Liver (tissue), 9 donors: ENCODE results near the gene MAPK1. TPM values are rescaled to one million over a fixed set of nuclear protein-coding genes. Genes with fewer than 3 reads are reported as not detected.

ENCODE experiments used
- DNase-seq: peaks from one replicate; pipeline ENCODE4 v3.0.0-alpha.2; 2017; ENCODE audit warnings: low spot score
- H3K27ac ChIP-seq, 2 donors: one replicate each; pipeline ENCODE4 v1.7.0; 2013; ENCODE audit warnings: inconsistent platforms in 2 of 2, low read length in 2 of 2, control low read depth in 1 of 2, low read depth in 1 of 2, mild to moderate bottlenecking in 1 of 2
- H3K27me3 ChIP-seq, 4 donors: one replicate each; pipeline versions ENCODE4 v1.6.1 to v1.7.0; 2013; ENCODE audit warnings: low read length in 3 of 4, inconsistent platforms in 1 of 4, mild to moderate bottlenecking in 1 of 4, moderate library complexity in 1 of 4; ENCODE audit not compliant: control insufficient read depth in 4 of 4, insufficient read depth in 4 of 4
- H3K36me3 ChIP-seq, 4 donors: one replicate each; pipeline versions ENCODE4 v1.6.1 to v1.7.0; 2013; ENCODE audit warnings: low read length in 3 of 4, mild to moderate bottlenecking in 3 of 4, low read depth in 1 of 4, moderate library complexity in 1 of 4; ENCODE audit not compliant: control insufficient read depth in 4 of 4, insufficient read depth in 3 of 4
- H3K4me1 ChIP-seq, 4 donors: one replicate each; pipeline versions ENCODE4 v1.6.1 to v1.7.0; 2013; ENCODE audit warnings: low read length in 3 of 4, mild to moderate bottlenecking in 3 of 4, moderate library complexity in 1 of 4; ENCODE audit not compliant: control insufficient read depth in 4 of 4, insufficient read depth in 4 of 4
- H3K4me3 ChIP-seq, 3 donors: one replicate each; pipeline versions ENCODE4 v1.6.1 to v1.7.0; 2013; ENCODE audit warnings: low read length in 3 of 3, control low read depth in 1 of 3, low read depth in 1 of 3, mild to moderate bottlenecking in 1 of 3
- H3K9ac ChIP-seq, 2 donors: one replicate each; pipeline ENCODE4 v1.7.0; 2013; ENCODE audit warnings: low read length in 2 of 2, mild to moderate bottlenecking in 2 of 2, moderate library complexity in 2 of 2, control low read depth in 1 of 2, low read depth in 1 of 2
- H3K9me3 ChIP-seq, 4 donors: one replicate each; pipeline versions ENCODE4 v1.6.1 to v1.7.0; 2013; ENCODE audit warnings: low read length in 3 of 4; ENCODE audit not compliant: control insufficient read depth in 4 of 4
- EGR1 ChIP-seq, 2 donors: IDR thresholded peaks; 2 replicates each; pipeline ENCODE4 v1.6.1; 2016 to 2018; ENCODE audit warnings: antibody characterized with exemption in 2 of 2, low read depth in 2 of 2
- FOXA1 ChIP-seq: IDR thresholded peaks from 2 replicates; pipeline ENCODE4 v1.6.1; 2016; ENCODE audit warnings: antibody characterized with exemption
- FOXA2 ChIP-seq: IDR thresholded peaks from 2 replicates; pipeline ENCODE4 v1.6.1; 2016; ENCODE audit warnings: antibody characterized with exemption
- GABPA ChIP-seq, 2 donors: IDR thresholded peaks in 1 of 2; conservative IDR thresholded peaks in 1 of 2; 2 replicates each; pipeline ENCODE4 v1.6.1; 2016; ENCODE audit warnings: antibody characterized with exemption in 2 of 2, mild to moderate bottlenecking in 1 of 2, moderate library complexity in 1 of 2
- HNF4A ChIP-seq, 2 donors: conservative IDR thresholded peaks; 2 replicates each; pipeline ENCODE4 v1.6.1; 2016; ENCODE audit warnings: antibody characterized with exemption in 2 of 2, mild to moderate bottlenecking in 2 of 2
- JUND ChIP-seq, 2 donors: IDR thresholded peaks; 2 replicates each; pipeline ENCODE4 v1.6.1; 2016; ENCODE audit warnings: antibody characterized with exemption in 2 of 2
- NR2F2 ChIP-seq: IDR thresholded peaks from 2 replicates; pipeline ENCODE4 v1.6.1; 2016; ENCODE audit warnings: antibody characterized with exemption
- RAD21 ChIP-seq, 2 donors: IDR thresholded peaks; 2 replicates each; pipeline ENCODE4 v1.6.1; 2016; ENCODE audit warnings: antibody characterized with exemption in 2 of 2, mild to moderate bottlenecking in 2 of 2
- RXRA ChIP-seq, 2 donors: IDR thresholded peaks; 2 replicates each; pipeline ENCODE4 v1.6.1; 2017 to 2018; ENCODE audit warnings: antibody characterized with exemption in 2 of 2, mild to moderate bottlenecking in 1 of 2
- SP1 ChIP-seq: IDR thresholded peaks from 2 replicates; pipeline ENCODE4 v1.6.1; 2018; ENCODE audit warnings: antibody characterized with exemption, mild to moderate bottlenecking
- TAF1 ChIP-seq: conservative IDR thresholded peaks from 2 replicates; pipeline ENCODE4 v1.6.1; 2016; ENCODE audit warnings: antibody characterized with exemption, mild to moderate bottlenecking
- YY1 ChIP-seq: IDR thresholded peaks from 2 replicates; pipeline ENCODE4 v1.6.1; 2016; ENCODE audit warnings: antibody characterized with exemption, mild to moderate bottlenecking
- WGBS: extraction: QIAGEN DNeasy Blood & Tissue Kit; methylation state at CpG from one replicate; pipeline ENCODE4 v1.1.7; 2013; 5-methylcytosine and 5-hydroxymethylcytosine counted together
- polyA plus RNA-seq, 2 donors: library from polyadenylated mRNA; stranded (reverse) in 1 of 2; unstranded in 1 of 2; fragments of 200-250 nt in 1 of 2; fragments of >200 nt in 1 of 2; fragmentation: Nextera tagmentation in 1 of 2; extraction: Ambion mirVana in 1 of 2; gene quantifications; one replicate each; pipeline versions ENCODE4 v1.2.1 to v1.2.3, GENCODE V29; 2013 to 2015
- total RNA-seq, 2 donors: library from RNA; depleted of rRNA; stranded (reverse); fragments of >200 nt; gene quantifications; one replicate each; pipeline ENCODE4 v1.2.3, GENCODE V29; 2014
- TF ChIP-seq, protein P1 (sequence below): IDR thresholded peaks from 2 replicates; pipeline ENCODE4 v1.6.1; 2016; ENCODE audit warnings: antibody characterized with exemption
- TF ChIP-seq, protein P2 (sequence below): IDR thresholded peaks from 2 replicates; pipeline ENCODE4 v1.6.1; 2016; ENCODE audit warnings: antibody characterized with exemption, mild to moderate bottlenecking
- TF ChIP-seq, protein P3 (sequence below): IDR thresholded peaks from 2 replicates; pipeline ENCODE4 v1.6.1; 2016; ENCODE audit warnings: antibody characterized with exemption
- TF ChIP-seq, protein P4 (sequence below): IDR thresholded peaks from 2 replicates; pipeline ENCODE4 v1.6.1; 2016; ENCODE audit warnings: antibody characterized with exemption
- donor health status: healthy.
- donor health status: healthy.
- donor health status: healthy.
- donor health status: healthy.
- donor health status: healthy.

The MAPK1 gene
- total and polyA plus RNA-seq, 4 donors, result 8.3 to 31.8 (median 22.8) TPM

DNA sequence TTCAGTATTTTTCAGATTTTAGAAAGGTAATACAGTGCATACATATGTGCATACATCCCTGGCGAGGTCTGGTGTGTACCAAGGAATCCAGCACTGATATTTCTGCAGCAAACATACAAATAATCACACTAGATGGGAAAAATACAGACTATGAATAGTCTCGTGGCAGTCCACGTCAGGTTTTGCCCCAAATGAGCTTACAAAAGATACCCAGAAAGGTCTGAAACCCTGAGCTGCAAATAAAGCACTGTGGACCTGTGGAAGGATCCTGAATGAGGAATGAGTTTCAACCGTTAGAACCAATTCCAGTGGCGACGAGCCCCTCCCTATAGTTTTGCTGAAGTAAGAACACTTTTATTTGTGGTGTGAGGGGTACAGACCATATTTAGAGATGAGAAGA lies 24.5 kb downstream of the MAPK1 start:
- no peak for DNase-seq
- Histone ChIP-seq H3K4me1 (peaks cover 0 to 6% (median 0%) of the 10 kb centered on the region in 4 donors), H3K27me3 (no peaks in the 10 kb centered on the region), H3K9ac (no peak overlapping the region), H3K36me3 (no peaks in the 10 kb centered on the region), H3K4me3 (no peak overlapping the region), H3K27ac (no peak overlapping the region), H3K9me3 (no peaks in the 10 kb centered on the region)
- WGBS, result 92% methylated on average over 6 of the region's 6 CpGs
- TF ChIP-seq, protein P1, sequence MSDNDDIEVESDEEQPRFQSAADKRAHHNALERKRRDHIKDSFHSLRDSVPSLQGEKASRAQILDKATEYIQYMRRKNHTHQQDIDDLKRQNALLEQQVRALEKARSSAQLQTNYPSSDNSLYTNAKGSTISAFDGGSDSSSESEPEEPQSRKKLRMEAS, result no peak
- TF ChIP-seq EGR1 (IDR thresholded peaks at IDR 0.05; ENCODE audit: low read depth in 2 of 2) (no peak), RXRA (IDR thresholded peaks at IDR 0.05) (no peak), JUND (IDR thresholded peaks at IDR 0.05) (no peak), GABPA (IDR thresholded peaks at IDR 0.05 in 1 of 2, conservative IDR thresholded peaks at IDR 0.05 in 1 of 2) (no peak), FOXA2 (no peak), FOXA1 (no peak)

DNA sequence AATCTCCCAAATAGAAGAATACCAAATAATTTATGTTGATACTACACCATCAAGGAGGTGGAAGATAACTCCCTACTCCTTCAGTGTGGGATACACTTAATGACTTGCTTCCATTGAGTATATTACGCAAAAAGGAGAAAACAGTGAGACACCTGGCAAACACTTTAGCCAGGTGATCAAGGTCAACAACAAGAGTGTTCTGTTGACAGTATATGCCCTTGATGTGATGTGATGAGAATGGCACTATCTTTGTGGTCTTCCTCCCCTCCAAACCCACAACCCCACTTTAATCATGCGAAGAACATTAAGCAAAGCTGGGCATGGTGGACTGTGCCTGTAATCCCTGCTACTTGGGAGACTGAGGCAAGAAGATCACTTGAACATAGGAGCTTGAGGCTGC lies 26.0 kb downstream of the MAPK1 start:
- 95% methylated on average over 2 of the region's 2 CpGs for WGBS
- no peak overlapping the region for H3K4me3 ChIP-seq
- peaks cover 0 to 7% (median 5%) of the 10 kb centered on the region in 4 donors for H3K4me1 ChIP-seq
- no peak overlapping the region for H3K27ac ChIP-seq
- H3K27me3 ChIP-seq, result no peaks in the 10 kb centered on the region
- DNase-seq, result no peak
- no peaks in the 10 kb centered on the region for H3K36me3 ChIP-seq
- TF ChIP-seq NR2F2 (no peak), SP1 (no peak), RAD21 (IDR thresholded peaks at IDR 0.05) (no peak), TAF1 (no peak), HNF4A (conservative IDR thresholded peaks at IDR 0.05) (no peak), JUND (IDR thresholded peaks at IDR 0.05) (no peak), FOXA1 (no peak), YY1 (no peak)
- TF ChIP-seq, protein P2, sequence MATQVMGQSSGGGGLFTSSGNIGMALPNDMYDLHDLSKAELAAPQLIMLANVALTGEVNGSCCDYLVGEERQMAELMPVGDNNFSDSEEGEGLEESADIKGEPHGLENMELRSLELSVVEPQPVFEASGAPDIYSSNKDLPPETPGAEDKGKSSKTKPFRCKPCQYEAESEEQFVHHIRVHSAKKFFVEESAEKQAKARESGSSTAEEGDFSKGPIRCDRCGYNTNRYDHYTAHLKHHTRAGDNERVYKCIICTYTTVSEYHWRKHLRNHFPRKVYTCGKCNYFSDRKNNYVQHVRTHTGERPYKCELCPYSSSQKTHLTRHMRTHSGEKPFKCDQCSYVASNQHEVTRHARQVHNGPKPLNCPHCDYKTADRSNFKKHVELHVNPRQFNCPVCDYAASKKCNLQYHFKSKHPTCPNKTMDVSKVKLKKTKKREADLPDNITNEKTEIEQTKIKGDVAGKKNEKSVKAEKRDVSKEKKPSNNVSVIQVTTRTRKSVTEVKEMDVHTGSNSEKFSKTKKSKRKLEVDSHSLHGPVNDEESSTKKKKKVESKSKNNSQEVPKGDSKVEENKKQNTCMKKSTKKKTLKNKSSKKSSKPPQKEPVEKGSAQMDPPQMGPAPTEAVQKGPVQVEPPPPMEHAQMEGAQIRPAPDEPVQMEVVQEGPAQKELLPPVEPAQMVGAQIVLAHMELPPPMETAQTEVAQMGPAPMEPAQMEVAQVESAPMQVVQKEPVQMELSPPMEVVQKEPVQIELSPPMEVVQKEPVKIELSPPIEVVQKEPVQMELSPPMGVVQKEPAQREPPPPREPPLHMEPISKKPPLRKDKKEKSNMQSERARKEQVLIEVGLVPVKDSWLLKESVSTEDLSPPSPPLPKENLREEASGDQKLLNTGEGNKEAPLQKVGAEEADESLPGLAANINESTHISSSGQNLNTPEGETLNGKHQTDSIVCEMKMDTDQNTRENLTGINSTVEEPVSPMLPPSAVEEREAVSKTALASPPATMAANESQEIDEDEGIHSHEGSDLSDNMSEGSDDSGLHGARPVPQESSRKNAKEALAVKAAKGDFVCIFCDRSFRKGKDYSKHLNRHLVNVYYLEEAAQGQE, result no peak
- TF ChIP-seq, protein P3, sequence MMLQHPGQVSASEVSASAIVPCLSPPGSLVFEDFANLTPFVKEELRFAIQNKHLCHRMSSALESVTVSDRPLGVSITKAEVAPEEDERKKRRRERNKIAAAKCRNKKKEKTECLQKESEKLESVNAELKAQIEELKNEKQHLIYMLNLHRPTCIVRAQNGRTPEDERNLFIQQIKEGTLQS, result no peak
- H3K9me3 ChIP-seq, result no peaks in the 10 kb centered on the region
- no peak overlapping the region for H3K9ac ChIP-seq

DNA sequence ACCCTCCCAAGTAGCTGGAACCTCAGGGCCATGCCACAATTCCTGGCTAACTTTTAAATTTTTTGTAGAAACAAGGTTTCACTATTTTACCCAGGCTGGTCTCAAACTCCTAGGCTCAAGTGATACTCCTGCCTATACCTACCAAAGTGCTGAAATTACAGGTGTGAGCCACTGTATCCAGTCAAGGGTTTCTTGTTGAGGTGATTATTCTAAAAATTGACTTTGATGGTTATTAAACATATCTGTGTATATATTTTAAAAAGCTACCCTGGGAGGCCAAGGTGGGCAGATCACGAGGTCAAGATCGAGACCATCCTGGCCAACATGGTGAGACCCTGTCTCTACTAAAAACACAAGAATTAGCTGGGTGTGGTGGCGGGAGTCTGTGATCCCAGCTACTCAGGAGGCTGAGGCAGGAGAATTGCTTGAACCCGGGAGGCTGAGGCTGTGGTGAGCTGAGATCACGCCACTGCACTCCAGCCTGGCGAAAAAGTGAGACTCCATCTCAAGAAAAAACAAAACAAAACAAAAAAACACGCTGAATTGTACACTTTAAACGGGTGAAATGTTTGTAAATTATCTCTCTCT lies 27.1 kb downstream of the MAPK1 start:
- Histone ChIP-seq H3K9ac (no peak overlapping the region), H3K27ac (no peak overlapping the region), H3K36me3 (no peaks in the 10 kb centered on the region), H3K27me3 (no peaks in the 10 kb centered on the region), H3K9me3 (no peaks in the 10 kb centered on the region), H3K4me3 (no peak overlapping the region), H3K4me1 (peaks cover 2 to 10% (median 5%) of the 10 kb centered on the region in 4 donors)
- no peak for DNase-seq
- 95% methylated on average over 8 of the region's 8 CpGs for WGBS
- TF ChIP-seq TAF1 (no peak), SP1 (no peak), YY1 (no peak), FOXA2 (no peak), RXRA (IDR thresholded peaks at IDR 0.05) (no peak), RAD21 (IDR thresholded peaks at IDR 0.05) (no peak)
- TF ChIP-seq, protein P4, sequence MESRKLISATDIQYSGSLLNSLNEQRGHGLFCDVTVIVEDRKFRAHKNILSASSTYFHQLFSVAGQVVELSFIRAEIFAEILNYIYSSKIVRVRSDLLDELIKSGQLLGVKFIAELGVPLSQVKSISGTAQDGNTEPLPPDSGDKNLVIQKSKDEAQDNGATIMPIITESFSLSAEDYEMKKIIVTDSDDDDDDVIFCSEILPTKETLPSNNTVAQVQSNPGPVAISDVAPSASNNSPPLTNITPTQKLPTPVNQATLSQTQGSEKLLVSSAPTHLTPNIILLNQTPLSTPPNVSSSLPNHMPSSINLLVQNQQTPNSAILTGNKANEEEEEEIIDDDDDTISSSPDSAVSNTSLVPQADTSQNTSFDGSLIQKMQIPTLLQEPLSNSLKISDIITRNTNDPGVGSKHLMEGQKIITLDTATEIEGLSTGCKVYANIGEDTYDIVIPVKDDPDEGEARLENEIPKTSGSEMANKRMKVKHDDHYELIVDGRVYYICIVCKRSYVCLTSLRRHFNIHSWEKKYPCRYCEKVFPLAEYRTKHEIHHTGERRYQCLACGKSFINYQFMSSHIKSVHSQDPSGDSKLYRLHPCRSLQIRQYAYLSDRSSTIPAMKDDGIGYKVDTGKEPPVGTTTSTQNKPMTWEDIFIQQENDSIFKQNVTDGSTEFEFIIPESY, result no peak
- TF ChIP-seq, protein P1, result no peak
- TF ChIP-seq, protein P2, result no peak
- TF ChIP-seq, protein P3, result no peak
